ENCODE results near the gene SLC12A7. TPM values are rescaled to one million over a fixed set of nuclear protein-coding genes. Genes with fewer than 3 reads are reported as not detected.
A peak's percentile ranks its signal among the peaks of the same experiment; 100 is the strongest.
"Not testable (repeated sequence)": the region's sequence is repeated elsewhere in the genome, so short reads cannot be mapped to it uniquely, and the experiment has no call there.

SLC12A7 gene
- total RNA-seq, 1 experiment from 2014 or later, result 134 TPM

GRCh38 chr5:1110307-1111240, 1.3 kb downstream of the SLC12A7 start:
- peak; percentile 77 for DNase-seq (ENCODE audit: low spot score)

DNA sequence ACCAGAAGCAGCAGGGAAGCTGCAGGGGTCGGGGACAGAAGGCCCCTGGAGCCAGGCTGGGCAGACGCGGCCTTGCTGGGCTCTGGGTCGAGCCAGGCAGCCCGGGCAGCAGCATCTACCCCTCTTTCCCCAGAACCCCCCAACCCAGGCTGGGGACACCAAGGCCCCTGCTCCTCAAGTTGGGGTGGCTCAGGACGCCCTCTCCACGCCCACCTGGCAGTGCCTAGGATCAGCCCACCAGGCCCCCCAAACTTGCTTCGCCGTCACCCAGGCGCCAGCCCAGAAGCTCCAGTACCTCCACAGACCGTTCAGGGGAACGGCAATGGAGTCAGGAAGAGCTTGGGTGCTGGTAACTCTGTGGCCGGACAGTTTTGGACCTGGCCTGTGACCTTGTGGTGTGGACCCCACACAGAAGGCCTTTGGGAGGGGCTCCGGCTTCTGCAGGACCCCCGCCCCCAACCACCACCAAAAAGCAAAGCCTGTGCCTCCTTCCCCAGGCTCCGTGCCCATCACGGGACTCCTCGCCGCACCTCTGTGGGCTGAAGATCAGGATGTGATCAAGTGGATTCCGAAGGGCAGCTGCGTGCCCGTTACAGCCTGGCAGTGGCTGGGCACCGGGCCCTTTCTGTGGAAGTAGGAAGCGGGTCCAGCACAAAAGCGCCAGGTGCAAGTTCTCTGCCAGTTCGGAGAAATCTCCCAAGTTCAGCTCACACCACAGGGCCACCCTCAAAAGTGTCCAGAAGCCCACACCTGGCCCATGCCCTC, 2.1 kb downstream of the SLC12A7 start:
- DNase-seq (ENCODE audit: low spot score), result no peak

DNA sequence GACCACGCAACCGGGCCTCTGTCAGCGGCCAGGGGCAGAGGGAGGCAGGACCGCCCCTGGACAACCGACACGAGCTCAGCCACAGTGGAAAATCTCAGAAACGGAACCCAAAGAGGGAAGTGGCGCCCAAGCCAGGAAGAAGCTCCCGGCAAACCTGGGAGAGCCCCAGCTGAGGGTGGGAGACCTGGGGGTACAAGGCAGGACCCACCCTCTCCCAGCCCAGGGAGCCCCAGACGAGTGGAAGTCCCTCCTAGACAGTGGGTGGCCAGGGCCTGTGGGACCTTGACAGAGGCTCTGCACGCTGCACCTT, 3.0 kb downstream of the SLC12A7 start:
- no peak for DNase-seq (ENCODE audit: low spot score)

DNA sequence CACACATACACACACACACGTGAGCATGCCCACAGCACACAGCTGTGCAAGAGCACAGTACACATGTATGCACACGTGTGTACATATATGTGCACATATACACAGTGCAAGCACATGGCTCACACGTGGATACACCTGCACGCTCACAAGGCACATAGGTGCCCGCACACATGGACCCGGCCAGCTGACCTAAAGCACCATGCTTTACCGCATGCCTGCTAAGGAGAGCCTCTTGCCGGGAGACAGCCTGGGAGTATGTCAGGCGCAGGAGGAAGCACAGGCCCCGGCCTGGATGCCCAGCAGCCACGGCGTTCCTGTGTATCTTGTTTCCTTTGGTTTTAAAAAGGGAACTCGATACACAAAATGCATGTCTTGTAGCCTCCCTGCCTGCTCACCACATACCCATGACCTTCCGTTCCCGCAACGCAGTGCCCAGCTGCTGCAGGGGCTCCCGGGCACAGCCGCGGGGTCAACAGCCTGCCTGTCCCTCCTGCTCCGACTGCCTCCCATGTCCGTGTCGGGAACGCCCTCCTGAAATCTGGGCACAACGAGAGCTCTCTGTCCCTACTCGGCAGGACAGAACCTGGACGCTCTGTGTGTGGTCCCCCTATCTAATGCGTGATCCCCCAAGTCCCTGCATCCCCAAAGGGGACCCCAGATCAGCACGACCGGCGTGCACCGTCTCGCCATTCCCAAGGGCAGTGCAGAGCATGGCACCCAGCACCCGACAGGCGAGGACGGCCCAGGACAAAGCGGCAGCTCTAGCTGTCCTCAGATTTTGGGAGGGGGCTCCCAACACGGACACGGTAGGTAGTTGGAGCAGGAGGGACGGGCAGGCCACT, 3.6 kb downstream of the SLC12A7 start:
- DNase-seq (ENCODE audit: low spot score), result no peak

- peak; percentile 54 for DNase-seq (ENCODE audit: low spot score)
Measured at GRCh38 chr5:1107167-1108022, 4.5 kb downstream of the SLC12A7 start.

- peak; percentile 65 for DNase-seq (ENCODE audit: low spot score)
Measured at GRCh38 chr5:1106385-1107166, 5.3 kb downstream of the SLC12A7 start.

DNA sequence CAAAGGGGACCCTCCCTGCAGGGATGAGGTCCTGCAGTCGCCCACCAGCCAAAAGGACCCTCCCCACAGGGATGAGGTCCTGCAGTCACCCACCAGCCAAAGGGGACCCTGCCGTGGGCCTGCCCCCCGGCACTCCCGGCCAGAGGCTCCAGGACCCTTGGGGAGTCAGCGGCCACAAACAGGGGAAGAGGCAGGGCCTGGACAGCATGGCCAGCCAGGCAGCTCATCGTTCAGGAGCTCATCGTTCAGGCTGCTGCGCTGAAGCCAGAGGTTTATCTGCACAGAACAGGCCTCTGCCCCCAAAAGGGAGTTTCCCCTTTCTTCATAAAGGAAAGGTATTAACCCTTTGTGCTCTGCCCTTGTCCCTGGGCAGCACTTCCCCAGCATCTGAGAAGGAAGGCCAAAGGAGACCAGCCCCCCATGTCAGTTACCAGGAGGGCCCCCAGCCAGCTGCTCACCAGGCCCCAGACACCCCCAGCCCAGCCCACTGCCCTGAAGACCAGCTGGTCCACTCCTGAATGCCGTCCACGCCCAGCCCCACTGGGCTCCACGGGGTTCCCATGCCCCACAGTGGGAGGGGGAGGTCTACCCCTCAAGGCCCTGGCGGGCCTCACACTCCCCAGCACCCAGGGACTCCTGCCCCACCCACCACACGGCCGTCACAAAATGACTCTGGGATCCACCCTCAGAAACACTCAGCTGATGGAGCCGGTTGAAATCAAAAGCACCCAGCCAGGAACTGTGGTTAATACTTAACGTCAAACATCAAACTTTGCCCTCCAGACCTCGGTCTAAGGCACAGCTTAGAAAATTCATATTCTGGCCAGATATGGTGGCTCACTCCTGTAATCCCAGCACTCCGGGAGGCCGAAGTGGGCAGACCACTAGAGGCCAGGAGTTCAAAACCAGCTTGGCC, 6.3 kb downstream of the SLC12A7 start:
- peak; percentile 89 for DNase-seq (ENCODE audit: low spot score)

GRCh38 chr5:1104327-1105006, 7.4 kb downstream of the SLC12A7 start:
- DNase-seq (ENCODE audit: low spot score), result no peak

GRCh38 chr5:1103505-1104326, 8.1 kb downstream of the SLC12A7 start:
- no peak for DNase-seq (ENCODE audit: low spot score)

- DNase-seq (ENCODE audit: low spot score), result no peak
Measured at GRCh38 chr5:1103093-1103492, 8.8 kb downstream of the SLC12A7 start.

DNA sequence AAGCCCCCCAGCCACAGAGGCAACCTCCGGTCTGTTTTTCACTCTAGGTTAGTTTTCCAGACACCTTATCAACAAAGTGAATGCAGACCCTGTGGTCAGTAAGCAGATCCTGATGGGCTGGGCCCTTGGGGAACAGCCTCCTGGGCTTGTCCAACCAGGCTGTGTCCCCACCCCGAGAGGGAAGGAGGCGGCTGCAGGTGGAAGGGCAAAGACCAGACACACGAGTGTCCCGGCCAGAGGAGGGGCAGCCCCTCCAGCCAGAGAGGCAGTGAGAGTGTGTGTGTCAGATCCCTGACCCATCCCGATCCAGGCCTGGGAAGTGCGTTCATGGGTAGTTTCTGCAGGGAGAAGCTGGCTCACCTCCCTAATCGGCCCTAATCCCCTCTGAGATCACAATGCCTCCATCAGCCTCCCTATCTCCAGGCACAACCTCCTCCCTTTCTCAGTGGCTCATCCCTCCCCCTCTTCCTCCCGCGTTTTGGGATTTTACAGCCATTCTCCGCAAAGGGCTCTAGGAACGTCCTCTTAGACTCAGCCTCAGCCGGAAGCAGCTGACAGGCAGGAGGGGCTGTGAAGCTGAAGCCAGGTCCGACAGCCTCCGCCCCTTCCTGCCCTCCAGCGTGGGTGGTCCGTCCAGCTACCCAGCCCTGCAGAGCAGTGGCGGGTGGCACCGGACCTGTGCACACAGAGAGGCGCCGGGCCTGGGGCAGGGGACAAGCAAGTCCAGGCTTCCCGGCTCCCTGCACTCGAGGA, 9.7 kb downstream of the SLC12A7 start:
- no peak for DNase-seq (ENCODE audit: low spot score)

DNA sequence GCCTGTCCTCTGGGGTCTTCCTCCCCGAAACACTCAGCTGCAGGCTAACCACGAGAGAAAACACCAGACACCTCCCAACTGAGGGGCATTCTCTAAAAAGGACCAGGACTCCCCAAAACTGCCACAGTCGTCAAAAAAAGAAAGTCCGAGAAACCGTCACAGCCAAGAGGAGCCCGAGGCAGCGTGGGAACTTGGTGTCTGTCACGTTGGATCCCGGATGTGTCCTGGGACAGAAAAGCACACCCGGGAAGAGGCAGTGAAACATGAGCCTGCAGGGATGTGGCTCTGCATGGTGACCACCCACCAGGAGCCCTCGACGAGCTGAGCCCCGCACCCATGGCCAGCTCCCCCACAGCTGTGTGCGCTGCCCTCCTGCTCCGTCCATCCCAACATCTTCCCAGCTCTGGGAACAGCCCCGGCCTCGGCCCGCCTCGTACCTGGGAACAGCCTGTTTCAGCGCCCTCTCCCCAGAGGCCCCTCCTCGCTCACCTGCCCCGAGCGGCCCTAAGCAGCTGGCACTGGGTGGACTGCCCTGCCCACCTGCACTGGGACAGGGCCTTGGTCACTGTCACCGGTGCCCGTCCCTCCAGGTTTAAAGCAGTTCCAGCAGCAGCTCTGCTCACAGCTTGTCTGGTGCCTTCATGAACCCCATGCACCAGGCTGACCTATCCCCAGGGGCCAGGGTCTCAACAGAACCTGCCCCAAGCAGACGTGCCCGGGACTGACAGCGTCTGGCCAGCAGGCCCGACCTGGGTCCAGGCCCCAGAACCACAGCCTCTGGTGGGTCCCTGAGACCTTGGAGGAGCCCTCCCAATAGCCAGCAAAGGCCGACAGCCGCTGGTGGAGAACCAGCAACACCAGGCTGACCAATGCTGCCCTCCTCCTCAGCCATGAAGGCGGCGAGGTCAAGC, 10.9 kb downstream of the SLC12A7 start:
- no peak for DNase-seq (ENCODE audit: low spot score)

- no peak for DNase-seq (ENCODE audit: low spot score)
Measured at GRCh38 chr5:1099926-1100663, 11.8 kb downstream of the SLC12A7 start.

- no peak for DNase-seq (ENCODE audit: low spot score)
Measured at GRCh38 chr5:1098986-1099597, 12.8 kb downstream of the SLC12A7 start.

- DNase-seq (ENCODE audit: low spot score), result not testable (repeated sequence)
Measured at GRCh38 chr5:1097988-1098385, 13.9 kb downstream of the SLC12A7 start.

Measured in HT-29 (cell line).